GM11168 (cell line): ENCODE measurements around the gene DEK.
"Not testable (repeated sequence)": the region's sequence is repeated elsewhere in the genome, so short reads cannot be mapped to it uniquely, and the experiment has no call there.

ENCODE experiments used
- in situ Hi-C: fragments of 300-500 bp; cut with MboI; formaldehyde crosslinking; loops from one replicate; pipeline ENCODE4 v1.12.0; 2022; ENCODE audit warnings: low sequenced_read_pairs; ENCODE audit not compliant: unreplicated experiment

Gene DEK, protein sequence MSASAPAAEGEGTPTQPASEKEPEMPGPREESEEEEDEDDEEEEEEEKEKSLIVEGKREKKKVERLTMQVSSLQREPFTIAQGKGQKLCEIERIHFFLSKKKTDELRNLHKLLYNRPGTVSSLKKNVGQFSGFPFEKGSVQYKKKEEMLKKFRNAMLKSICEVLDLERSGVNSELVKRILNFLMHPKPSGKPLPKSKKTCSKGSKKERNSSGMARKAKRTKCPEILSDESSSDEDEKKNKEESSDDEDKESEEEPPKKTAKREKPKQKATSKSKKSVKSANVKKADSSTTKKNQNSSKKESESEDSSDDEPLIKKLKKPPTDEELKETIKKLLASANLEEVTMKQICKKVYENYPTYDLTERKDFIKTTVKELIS

DNA sequence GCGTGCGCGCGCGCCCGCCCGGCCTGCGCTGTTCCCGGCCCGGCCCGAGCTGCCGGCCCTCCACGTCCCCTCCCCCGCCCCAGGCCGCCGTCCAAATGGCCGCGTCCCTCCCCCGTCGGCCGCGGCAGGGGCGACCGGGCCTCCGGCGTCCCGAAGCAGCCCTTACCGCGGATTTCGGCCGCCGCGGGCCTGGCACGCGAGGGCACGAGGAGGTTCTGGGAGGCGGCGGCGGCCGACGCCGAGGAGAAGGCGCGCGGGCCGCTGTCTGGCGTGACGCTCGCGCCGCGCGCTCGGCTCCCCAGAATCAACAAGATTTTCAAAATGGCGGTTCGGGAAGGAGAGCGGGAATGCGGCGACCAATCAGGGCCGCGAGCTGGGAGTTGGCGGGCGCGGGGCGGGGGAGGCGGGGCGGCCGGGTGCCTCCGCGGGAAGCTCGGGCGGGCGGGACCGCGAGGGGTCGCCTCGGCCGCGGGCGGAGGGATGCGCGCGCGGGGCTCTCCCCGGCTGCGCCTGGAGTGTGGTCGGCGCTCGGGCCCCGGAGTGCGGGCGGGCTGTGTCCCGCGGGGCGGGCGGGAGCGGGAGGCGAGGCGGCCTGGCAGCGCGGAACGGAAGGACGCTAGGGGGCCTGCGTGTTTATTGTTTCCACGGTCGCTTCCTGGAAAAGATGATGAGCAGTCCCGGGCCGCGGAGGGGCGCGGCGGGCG, at the start of gene DEK:
Gene DEK (minus strand): TSS at position 312 of the 704 bp plus-strand sequence. CDS start 543 bp downstream, outside the sequence.
- in situ Hi-C loops = no loop called here

DNA sequence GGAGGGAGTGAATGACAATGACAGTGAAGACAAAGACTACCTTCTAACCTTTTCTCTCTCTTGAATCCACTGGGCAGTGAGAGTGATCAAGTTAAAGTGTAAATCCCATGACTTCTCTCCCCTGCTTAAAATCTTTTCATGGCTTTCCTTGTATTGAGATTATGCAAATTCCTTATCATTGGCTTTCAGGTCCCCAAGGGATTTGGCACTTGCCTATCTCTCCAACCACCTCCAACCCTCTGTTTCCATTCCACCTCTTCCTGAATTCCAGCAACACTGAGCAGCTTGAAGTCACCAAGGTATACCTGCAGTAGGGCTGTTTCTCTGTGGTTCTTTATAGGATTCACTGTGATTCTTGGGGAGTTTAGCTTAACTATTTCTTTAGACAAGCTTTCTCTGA, 48.0 kb upstream of the DEK start:
- in situ Hi-C loops = no loop called here

DNA sequence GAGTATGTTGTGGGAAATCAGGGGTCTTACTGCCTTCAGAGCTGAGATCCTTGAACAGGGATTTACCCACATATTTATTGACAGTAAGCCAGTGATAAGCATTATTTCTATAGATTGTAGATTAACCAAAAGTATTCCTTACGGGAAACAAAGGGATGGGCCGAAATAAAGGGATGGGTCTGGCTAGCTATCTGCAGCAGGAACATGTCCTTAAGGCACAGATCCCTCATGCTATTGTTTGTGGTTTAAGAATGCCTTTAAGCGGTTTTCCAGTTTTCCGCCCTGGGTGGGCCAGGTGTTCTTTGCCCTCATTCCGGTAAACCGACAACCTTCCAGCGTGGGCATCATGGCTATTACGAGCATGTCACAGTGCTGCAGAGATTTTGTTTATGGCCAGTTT, 45.7 kb upstream of the DEK start:
- in situ Hi-C loops = not testable (repeated sequence)

DNA sequence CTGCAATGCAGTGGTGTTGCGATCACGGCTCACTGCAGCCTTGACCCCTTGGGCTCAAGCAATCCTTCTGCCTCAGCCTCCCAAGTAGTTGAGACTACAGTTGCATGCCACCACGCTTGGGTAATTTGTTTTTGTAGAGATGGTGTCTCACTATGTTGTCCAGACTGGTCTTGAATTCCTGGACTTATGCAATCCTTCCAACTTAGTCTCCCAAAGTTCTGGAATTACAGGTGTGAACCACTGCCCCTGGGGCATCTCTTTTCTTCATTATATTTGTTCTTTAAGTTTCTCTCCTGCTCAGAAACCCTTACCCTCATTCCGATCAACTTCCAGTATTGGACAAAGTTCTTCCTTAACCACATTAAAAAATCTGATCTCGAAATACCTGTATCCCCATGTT, 44.7 kb upstream of the DEK start:
- in situ Hi-C loops = no loop called here

DNA sequence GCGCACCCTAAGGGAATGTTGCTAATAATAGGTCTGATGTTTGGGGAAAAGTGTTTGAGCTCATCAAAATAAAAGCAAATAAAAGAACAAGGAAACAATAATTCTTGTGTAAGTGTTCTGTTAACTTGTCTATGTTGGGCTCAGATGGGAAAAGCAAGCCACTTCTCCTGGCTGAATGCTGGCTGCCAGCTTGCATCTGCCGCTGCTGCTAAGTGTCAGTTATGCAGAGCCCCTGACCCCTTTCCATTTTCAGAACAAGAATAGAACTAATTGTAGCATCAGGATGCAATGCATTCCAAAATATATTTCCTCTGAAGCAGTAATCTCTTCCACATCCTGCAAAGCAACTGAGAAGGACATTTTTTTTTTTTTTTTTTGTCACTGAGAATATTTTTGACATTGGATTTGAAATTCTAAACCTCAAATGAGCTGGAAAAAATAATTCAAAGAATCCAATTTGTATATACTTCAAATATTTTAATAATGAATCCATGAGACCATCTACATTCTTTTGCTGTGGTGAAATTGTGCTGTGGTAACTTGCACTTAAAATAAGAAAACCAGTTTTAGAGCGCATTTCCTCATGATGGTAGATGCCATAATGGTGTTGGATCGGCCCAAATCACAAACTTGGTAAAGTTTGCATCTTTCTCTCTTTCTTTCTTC, 43.9 kb upstream of the DEK start:
- in situ Hi-C loops = no loop called here

DNA sequence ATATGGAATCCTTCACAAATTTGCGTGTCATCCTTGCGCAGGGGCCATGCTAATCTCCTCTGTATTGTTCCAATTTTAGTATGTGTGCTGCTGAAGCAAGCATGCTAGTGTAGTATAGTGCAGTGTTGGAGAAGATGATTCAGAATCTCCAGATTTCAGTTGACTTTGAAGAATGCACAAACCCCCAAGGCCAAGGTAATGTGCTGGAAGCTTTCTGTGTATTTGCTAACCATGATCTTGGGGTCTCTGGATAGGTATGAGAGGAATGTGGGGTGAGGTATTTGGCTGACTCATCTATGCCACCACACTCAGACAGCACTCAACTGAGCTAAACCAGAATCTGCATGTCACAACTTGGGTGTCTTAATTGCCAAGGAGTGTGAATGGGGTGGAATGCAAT, 42.6 kb upstream of the DEK start:
- in situ Hi-C loops = no loop called here

DNA sequence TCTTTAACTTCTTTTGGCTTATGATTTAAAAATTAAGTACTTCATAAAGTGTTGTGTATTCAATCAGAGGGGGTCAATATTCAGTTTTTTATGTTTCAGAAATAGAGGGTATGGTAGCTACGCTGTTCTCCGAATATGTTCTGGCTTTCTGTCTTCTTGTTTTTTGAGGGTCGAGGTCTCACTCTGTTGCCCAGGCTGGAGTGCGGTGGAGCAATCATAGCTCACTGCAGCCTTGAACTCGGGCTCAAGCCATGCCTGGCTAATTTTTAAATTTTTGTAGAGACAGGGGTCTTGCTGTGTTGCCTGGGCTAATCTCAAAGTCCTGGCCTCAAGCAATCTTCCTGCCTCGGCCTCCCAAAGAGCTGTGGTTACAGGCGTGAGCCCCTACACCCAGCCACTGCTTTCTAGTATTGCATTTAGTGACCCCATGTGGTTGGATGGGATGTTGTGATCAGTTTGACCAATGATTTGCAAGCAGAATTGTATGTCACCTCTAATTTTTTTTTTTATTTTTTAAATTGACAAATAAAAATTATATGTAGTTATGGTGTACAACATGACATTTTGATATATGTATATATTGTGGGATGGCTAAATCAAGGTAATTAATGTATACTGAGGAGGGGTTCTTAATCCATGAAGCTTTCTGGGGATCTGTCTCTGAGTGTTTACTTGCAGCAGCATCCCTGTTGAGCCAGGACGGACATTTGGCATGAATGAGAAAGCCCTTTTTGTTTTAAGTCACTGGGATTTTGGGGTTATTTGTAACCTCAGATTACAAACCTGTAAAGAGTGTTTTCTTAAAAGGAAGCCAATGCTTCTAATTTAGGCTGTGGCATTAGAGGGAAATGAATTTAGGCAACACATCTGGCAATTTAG, 38.5 kb upstream of the DEK start:
- in situ Hi-C loops = no loop called here

DNA sequence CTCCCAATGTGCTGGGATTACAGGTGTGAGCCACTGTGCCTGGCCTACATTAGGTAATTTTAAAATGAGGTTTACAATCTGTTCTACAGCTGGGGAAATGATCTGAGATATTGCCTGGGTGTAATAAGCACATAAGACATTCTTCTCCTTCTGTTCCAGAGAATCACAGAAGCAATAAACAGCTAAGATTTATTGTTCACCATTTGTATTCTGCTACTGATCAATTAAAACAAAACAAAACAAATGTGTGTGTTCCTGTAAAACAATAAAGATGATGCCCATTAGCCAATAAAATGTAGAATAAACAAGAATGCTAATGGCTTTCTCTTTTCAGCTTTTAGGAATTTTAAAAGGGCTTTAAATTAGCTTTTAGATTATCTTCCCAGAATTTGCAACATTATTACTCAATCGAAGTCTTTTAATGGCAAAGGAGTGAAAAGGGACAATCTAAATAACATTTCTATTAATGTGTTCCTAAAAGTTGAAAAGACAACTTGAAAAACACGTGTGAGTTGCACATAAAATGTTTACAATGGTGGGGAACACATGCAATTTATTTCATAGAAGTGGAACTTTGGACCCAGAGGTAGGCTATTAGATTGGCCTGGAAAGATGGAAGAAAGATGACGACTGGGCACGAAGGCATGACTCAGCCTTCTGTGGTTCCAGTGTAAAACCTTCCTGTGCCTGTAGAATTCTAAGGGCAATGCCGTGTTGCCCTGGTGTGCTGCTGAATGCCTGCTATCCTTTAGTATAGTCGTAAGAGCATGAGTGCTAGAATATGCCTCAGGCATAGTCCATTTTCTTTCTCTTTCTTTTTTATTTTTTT, 29.0 kb upstream of the DEK start:
- in situ Hi-C loops = no loop called here

DNA sequence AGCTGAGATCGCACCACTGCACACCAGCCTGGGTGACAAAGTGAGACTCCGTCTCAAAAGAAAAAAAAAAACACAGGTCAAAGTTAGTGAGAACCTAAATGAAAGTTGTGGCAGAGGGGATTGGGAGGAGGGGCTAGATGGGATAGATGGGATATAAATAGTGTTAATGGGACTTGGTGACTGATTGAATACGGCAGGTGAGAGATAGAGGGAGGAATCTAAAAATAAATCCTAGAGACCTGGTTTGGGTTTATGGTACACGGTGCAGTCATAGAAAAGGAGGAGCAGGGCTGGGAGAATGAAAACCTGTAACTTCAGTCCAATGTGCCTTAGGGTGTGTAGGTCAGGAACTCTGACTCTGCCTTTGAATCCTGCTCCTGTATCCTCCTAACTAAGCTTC, 25.0 kb upstream of the DEK start:
- in situ Hi-C loops = no loop called here

DNA sequence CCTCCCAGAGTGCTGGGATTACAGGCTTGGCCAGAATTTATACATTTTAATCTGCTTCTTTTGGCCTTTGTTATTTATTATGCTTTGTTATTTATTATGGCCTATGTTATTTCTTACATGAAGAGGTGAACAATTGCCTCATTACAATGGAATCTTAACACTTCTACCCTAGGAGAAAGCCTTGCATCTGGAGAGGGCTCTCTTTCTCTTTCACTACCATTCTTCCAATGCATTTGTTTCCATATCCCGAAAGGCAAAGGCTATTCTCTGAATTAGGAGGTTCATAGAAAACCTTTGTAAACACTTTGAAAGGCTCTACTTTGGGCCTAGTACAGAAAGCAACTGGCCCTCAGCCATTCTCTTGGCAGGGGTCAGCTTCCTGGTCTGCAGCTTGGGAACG, 19.9 kb upstream of the DEK start:
- in situ Hi-C loops = no loop called here

DNA sequence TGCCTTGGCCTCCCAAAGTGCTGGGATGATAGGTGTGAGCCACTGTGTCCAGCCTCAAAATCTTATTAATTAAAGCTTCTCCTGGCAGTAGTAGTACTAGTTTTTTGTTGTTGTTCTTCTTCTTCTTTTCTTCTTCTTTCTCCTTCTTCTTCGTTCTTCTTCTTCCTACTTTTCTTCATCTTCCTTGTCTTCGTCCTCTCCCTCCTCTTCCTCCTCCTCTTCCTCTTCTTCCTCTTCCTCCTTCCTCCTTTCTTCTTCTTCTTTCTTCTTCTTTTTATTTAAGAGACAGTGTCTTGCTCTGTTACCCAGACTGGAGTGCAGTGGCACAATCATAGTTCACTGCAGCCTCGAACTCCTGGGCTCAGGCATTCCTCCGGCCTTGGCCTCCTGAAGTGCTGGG, 17.2 kb upstream of the DEK start:
- in situ Hi-C loops = no loop called here

DNA sequence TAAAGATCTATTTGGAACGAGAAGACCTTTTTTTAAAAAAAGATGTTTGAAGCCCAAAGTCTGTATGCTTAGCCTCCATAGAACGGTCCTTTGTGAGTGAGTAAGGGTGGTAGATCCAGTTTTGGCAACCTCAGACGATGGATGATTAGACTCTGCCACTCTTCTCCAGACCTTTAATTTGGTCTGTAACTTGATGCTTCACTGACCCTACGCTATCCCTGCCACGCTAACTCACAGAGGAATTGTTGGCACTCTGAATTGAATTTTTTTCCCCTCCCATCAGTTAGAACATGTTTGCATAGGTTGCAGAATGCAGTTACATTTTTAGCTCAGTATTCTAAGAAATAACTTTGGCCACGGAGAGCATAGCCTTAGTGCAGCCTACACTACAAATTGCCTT, 15.8 kb upstream of the DEK start:
- in situ Hi-C loops = no loop called here

DNA sequence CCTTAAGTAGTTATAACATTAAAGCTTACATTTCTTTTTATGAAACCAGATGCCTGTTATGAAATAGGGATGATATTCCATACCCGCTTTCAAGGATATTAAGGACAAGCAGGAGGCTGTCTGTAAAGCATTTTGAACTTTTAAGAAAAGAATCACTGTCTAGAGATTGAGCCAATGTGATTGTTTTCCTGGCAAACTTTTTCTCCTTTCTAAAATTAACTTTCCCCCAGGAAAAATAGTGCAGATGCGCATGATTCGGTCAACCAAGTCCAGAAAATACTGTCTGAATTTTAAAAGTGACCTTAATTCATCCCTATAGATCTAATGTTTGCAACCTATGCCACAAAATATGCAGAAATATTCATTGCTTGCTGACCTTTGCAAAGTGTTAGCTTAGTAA, 15.1 kb upstream of the DEK start:
- in situ Hi-C loops = no loop called here

DNA sequence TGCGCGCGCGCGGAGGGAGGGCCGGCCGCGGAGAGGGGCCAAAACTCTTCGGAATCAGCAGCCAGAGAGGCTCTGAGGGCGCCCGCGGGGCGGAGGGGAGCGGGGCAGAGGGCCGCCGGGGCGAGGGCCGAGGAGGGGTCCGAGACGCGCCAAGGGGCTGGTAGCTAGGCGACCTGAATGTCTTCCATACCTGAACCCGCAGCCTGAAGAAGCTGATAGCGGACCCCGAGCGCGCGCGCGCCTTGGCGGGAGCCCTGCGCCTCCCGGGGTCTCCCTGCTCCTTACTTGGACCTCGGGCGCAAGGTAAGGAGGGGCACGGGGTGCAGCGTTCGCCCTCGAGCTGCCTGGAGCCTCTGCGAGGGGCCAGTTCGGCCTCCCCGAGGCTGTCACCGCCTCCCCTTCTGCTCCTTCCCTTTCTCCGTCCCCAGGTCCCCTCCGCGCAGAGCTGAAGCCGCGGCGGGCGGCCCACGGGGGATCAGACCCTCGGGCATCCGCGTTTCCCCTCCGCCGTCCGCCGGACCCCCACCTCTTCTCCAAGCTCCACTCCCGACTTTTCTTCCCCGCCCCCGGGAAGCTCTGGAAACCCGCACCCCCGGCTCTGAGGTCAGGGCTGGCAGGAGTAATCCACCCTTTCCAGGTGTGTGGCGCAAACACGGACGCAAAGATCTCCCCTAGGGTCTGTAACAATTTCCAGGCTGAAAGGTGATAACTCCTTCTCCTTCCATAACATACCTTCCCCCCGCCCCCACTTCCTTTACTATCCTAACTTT, 13.1 kb upstream of the DEK start:
- in situ Hi-C loops = no loop called here

DNA sequence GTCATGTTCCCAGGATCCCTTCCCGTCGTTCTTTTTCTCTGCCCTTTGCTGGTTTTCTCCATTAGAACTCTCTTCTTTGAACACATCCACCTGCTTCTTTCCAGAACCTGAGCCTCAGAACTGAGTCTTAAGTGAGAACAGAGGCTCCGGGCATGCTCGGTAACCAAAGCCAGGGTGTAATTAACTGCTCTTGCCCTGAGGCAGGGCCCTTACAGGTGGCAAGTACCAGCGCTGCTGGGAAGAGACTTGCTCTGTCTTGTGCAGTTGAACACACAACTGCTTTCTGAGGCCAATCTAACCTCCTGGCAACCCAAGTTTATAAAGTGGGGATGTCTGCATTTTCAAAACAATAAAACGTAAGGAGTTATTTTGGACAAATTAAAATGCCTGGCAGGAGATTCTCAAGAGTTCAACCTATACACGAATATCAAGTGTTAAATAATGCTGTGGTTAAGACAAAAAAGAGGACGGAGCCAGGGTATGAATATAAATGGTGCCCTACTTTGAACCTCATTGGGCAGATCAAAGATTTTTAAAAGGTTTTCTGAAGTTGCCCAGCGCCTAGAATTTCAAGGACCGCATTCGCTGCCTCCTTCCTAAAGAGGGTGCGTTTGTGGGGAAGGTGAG, 12.4 kb upstream of the DEK start:
- in situ Hi-C loops = no loop called here

DNA sequence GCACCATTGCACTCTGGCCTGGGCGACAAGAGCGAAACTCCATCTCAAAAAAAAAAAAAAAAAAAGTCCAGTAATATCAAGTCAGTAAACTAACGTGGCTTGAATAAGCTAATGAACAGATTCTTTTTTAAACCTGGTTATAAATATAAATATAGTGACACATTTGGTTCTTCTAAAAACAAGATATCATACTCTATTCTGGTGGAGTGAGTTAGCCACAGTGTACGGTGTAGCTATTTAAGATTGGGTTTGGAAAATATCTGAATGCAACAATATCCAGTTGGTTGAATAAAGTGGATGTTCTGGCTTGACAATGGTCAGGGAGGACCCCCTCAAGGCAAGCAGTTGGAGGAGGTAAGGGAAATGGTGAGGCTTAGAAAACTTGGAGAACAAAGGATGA, 5.9 kb upstream of the DEK start:
- in situ Hi-C loops = no loop called here

DNA sequence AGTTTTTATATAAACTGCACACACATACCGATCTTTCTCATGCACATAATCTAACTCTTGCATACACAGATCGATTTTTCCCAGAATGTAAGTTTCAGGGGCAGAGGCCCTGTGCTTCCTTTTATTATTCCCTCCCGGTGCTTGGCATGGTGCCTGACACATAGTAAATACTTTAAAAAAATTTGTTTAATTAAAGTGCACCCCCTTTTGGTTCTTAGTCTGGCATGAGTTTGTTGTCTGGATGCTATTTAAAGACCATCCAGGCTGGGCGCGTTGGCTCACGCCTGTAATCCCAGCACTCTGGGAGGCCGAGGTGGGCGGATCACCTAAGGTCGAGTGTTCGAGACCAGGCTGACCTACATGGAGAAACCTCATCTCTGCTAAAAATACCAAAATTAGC, 5.4 kb upstream of the DEK start:
- in situ Hi-C loops = no loop called here

DNA sequence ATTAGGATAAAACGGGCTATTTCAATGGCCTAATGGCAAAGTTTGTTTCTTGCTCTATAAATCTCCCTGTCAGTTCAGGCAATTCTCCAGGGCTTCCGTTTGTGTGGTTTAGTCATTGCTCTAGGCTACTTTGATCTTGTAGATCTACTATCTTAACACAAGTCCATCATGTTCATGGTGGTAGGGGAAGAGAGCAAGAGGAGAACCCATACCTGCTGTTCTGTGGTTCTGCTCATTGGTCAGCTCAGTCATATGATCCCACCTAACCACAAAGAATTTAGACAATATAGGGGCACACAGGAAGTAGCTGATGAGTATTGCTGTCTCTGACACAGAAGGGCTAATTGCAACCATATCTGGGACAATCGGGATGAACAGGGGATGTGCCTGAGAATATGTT, 4.9 kb upstream of the DEK start:
- in situ Hi-C loops = no loop called here
